ENCODE results near the gene TRIM52.
A peak's percentile ranks its signal among the peaks of the same experiment; 100 is the strongest.

TRIM52 gene

GRCh38 chr5:181233801-181234454, 27.0 kb downstream of the TRIM52 start:
- DNase-seq (ENCODE audit: low read depth): no peak

GRCh38 chr5:181233088-181233800, 27.7 kb downstream of the TRIM52 start:
- DNase-seq (ENCODE audit: low read depth): no peak

GRCh38 chr5:181232593-181232992, 28.4 kb downstream of the TRIM52 start:
- DNase-seq (ENCODE audit: low read depth): no peak

- DNase-seq (ENCODE audit: low read depth): no peak
Observed at GRCh38 chr5:181231432-181231831, 29.5 kb downstream of the TRIM52 start.

GRCh38 chr5:181230551-181230950, 30.4 kb downstream of the TRIM52 start:
- no peak for DNase-seq (ENCODE audit: low read depth)

- no peak for DNase-seq (ENCODE audit: low read depth)
Observed at GRCh38 chr5:181229996-181230395, 30.9 kb downstream of the TRIM52 start.

GRCh38 chr5:181224390-181225229, 36.3 kb downstream of the TRIM52 start:
- DNase-seq (ENCODE audit: low read depth): no peak

GRCh38 chr5:181223729-181224389, 37.1 kb downstream of the TRIM52 start:
- no peak for DNase-seq (ENCODE audit: low read depth)

- DNase-seq (ENCODE audit: low read depth): peak; percentile 93
Observed at GRCh38 chr5:181223058-181223728, 37.8 kb downstream of the TRIM52 start, which contains the start of gene TRIM41. TRIM41 (plus strand) TSS chr5:181223281; CDS start chr5:181224000, 719 bp downstream.

GRCh38 chr5:181222630-181223057, 38.3 kb downstream of the TRIM52 start:
- DNase-seq (ENCODE audit: low read depth): no peak

GRCh38 chr5:181221792-181222629, 38.9 kb downstream of the TRIM52 start:
- peak; percentile 94 for DNase-seq (ENCODE audit: low read depth)

- peak; percentile 52 for DNase-seq (ENCODE audit: low read depth)
Observed at GRCh38 chr5:181221105-181221791, 39.7 kb downstream of the TRIM52 start.

- DNase-seq (ENCODE audit: low read depth): no peak
Observed at GRCh38 chr5:181220178-181220515, 40.8 kb downstream of the TRIM52 start.

GRCh38 chr5:181219262-181220177, 41.4 kb downstream of the TRIM52 start:
- DNase-seq (ENCODE audit: low read depth): no peak

GRCh38 chr5:181218795-181219124, 42.2 kb downstream of the TRIM52 start:
- DNase-seq (ENCODE audit: low read depth): no peak

GRCh38 chr5:181217803-181218062, 43.2 kb downstream of the TRIM52 start:
- peak; percentile 21 for DNase-seq (ENCODE audit: low read depth)

- DNase-seq (ENCODE audit: low read depth): peak; percentile 59
Observed at GRCh38 chr5:181217111-181217802, 43.7 kb downstream of the TRIM52 start.

All from T follicular helper cell (primary cell).